Mononuclear cell (primary cell): ENCODE data around the gene RNMT. TPM values are rescaled to one million over a fixed set of nuclear protein-coding genes. Genes with fewer than 3 reads are reported as not detected.
"Not testable (repeated sequence)": the region's sequence is repeated elsewhere in the genome, so short reads cannot be mapped to it uniquely, and the experiment has no call there.

Experiments
- H3K27me3 ChIP-seq: 2 replicates; pipeline ENCODE4 v1.6.0; 2011; ENCODE audit warnings: low read length, control low read depth; ENCODE audit not compliant: insufficient read depth
- H3K4me1 ChIP-seq: 2 replicates; pipeline ENCODE4 v1.5.1; 2011; ENCODE audit warnings: mild to moderate bottlenecking, low read length, control low read depth; ENCODE audit not compliant: insufficient read depth
- H3K4me3 ChIP-seq: 2 replicates; pipeline ENCODE4 v1.5.1; 2011; ENCODE audit warnings: mild to moderate bottlenecking, low read length, moderate library complexity
- H3K9me3 ChIP-seq: 2 replicates; pipeline ENCODE4 v1.5.1; 2011; ENCODE audit warnings: low read depth, mild to moderate bottlenecking, control low read depth, low read length
- total RNA-seq: library from RNA; depleted of rRNA; stranded (reverse); fragments of >200 nt; gene quantifications from one replicate; pipeline ENCODE4 v1.2.3, GENCODE V29; 2012

Gene RNMT
- 108 TPM for total RNA-seq

- Histone ChIP-seq H3K9me3 (no peaks in the 10 kb centered on the region), H3K4me1 (peaks cover 31% of the 10 kb centered on the region), H3K27me3 (no peaks in the 10 kb centered on the region), H3K4me3 (peak within 1 kb of the TSS; percentile 69)
Observed at GRCh38 chr18:13726232-13726971, at the start of gene RNMT, which contains the start of gene FAM210A. TSS of gene RNMT (plus strand) at chr18:13726673. CDS start at chr18:13731518, 4,845 bp downstream. TSS of gene FAM210A (minus strand) at chr18:13726558. CDS start at chr18:13682077, 44,481 bp downstream.

- not testable (repeated sequence) for H3K4me3 ChIP-seq, H3K4me1 ChIP-seq, H3K9me3 ChIP-seq, H3K27me3 ChIP-seq
Observed at GRCh38 chr18:13677350-13677749, 49.1 kb upstream of the RNMT start.

- Histone ChIP-seq H3K27me3 (no peaks in the 10 kb centered on the region), H3K4me3 (no peak overlapping the region), H3K9me3 (no peaks in the 10 kb centered on the region), H3K4me1 (no peaks in the 10 kb centered on the region)
Observed at GRCh38 chr18:13680612-13681011, 45.9 kb upstream of the RNMT start.

GRCh38 chr18:13681701-13682100, 44.8 kb upstream of the RNMT start:
- no peaks in the 10 kb centered on the region for H3K4me1 ChIP-seq
- H3K27me3 ChIP-seq, result no peaks in the 10 kb centered on the region
- no peak overlapping the region for H3K4me3 ChIP-seq
- no peaks in the 10 kb centered on the region for H3K9me3 ChIP-seq

- H3K4me3 ChIP-seq, result no peak overlapping the region
- no peaks in the 10 kb centered on the region for H3K27me3 ChIP-seq
- H3K4me1 ChIP-seq, result no peaks in the 10 kb centered on the region
- H3K9me3 ChIP-seq, result no peaks in the 10 kb centered on the region
Observed at GRCh38 chr18:13684546-13684945, 41.9 kb upstream of the RNMT start.

- Histone ChIP-seq H3K9me3 (no peaks in the 10 kb centered on the region), H3K4me1 (no peaks in the 10 kb centered on the region), H3K4me3 (no peak overlapping the region), H3K27me3 (no peaks in the 10 kb centered on the region)
Observed at GRCh38 chr18:13688191-13689136, 38.0 kb upstream of the RNMT start.

- H3K27me3 ChIP-seq, H3K4me3 ChIP-seq, H3K4me1 ChIP-seq, H3K9me3 ChIP-seq: not testable (repeated sequence)
Observed at GRCh38 chr18:13690060-13690459, 36.4 kb upstream of the RNMT start.

- not testable (repeated sequence) for H3K4me1 ChIP-seq, H3K4me3 ChIP-seq, H3K27me3 ChIP-seq, H3K9me3 ChIP-seq
Observed at GRCh38 chr18:13695337-13695736, 31.1 kb upstream of the RNMT start.

- no peaks in the 10 kb centered on the region for H3K4me1 ChIP-seq
- H3K4me3 ChIP-seq, result no peak overlapping the region
- H3K9me3 ChIP-seq, result peaks cover 19% of the 10 kb centered on the region
- H3K27me3 ChIP-seq, result no peaks in the 10 kb centered on the region
Observed at GRCh38 chr18:13696961-13697360, 29.5 kb upstream of the RNMT start.

- Histone ChIP-seq H3K9me3 (peaks cover 37% of the 10 kb centered on the region), H3K27me3 (no peaks in the 10 kb centered on the region), H3K4me1 (no peaks in the 10 kb centered on the region), H3K4me3 (no peak overlapping the region)
Observed at GRCh38 chr18:13700153-13700552, 26.3 kb upstream of the RNMT start.

- Histone ChIP-seq H3K9me3 (peaks cover 42% of the 10 kb centered on the region), H3K4me3 (no peak overlapping the region), H3K27me3 (no peaks in the 10 kb centered on the region)
Observed at GRCh38 chr18:13703899-13704298, 22.6 kb upstream of the RNMT start.

GRCh38 chr18:13710414-13710831, 16.1 kb upstream of the RNMT start:
- peaks cover 5% of the 10 kb centered on the region for H3K9me3 ChIP-seq
- no peaks in the 10 kb centered on the region for H3K4me1 ChIP-seq
- H3K4me3 ChIP-seq, result no peak overlapping the region
- no peaks in the 10 kb centered on the region for H3K27me3 ChIP-seq

More at GRCh38 chr18:13703899-13704298, 22.6 kb upstream of the RNMT start:
- no peaks in the 10 kb centered on the region for H3K4me1 ChIP-seq

GRCh38 chr18:13712400-13713131, 13.9 kb upstream of the RNMT start:
- no peaks in the 10 kb centered on the region for H3K9me3 ChIP-seq
- H3K4me1 ChIP-seq, result no peaks in the 10 kb centered on the region
- H3K27me3 ChIP-seq, result no peaks in the 10 kb centered on the region
- no peak overlapping the region for H3K4me3 ChIP-seq

- Histone ChIP-seq H3K27me3 (no peaks in the 10 kb centered on the region), H3K4me1 (no peaks in the 10 kb centered on the region), H3K9me3 (no peaks in the 10 kb centered on the region), H3K4me3 (no peak overlapping the region)
Observed at GRCh38 chr18:13713455-13714055, 12.9 kb upstream of the RNMT start.
